IMR-90 (cell line): ENCODE results near the gene CD320.

ENCODE experiments used
- CTCF ChIP-seq: conservative IDR thresholded peaks from 2 replicates; pipeline ENCODE4 v1.5.1; 2012; ENCODE audit warnings: mild to moderate bottlenecking, low read depth, low read length, improper control_type of control experiment
- MAFK ChIP-seq: IDR thresholded peaks from 2 replicates; pipeline ENCODE4 v1.6.1; 2012; ENCODE audit warnings: low read depth, low read length, improper control_type of control experiment
- MAZ ChIP-seq: IDR thresholded peaks from 2 replicates; pipeline ENCODE4 v1.6.1; 2012; ENCODE audit warnings: low read depth, mild to moderate bottlenecking, low read length, improper control_type of control experiment, moderate library complexity, borderline replicate concordance
- POLR2A ChIP-seq: IDR thresholded peaks from 2 replicates; pipeline ENCODE4 v1.6.1; 2012; ENCODE audit warnings: mild to moderate bottlenecking, low read depth, low read length
- RAD21 ChIP-seq: IDR thresholded peaks from 2 replicates; pipeline ENCODE4 v1.6.1; 2012; ENCODE audit warnings: low read length, improper control_type of control experiment
- RFX5 ChIP-seq: IDR thresholded peaks from 2 replicates; pipeline ENCODE4 v1.8.0; 2012; ENCODE audit warnings: low read depth, mild to moderate bottlenecking, low read length, moderate library complexity
- TF ChIP-seq, protein P1 (sequence below): fragments of 150-350 bp; IDR thresholded peaks from 2 replicates; pipeline ENCODE4 v1.6.1; 2016; ENCODE audit warnings: low read depth, mild to moderate bottlenecking, low read length, moderate library complexity, borderline replicate concordance

DNA sequence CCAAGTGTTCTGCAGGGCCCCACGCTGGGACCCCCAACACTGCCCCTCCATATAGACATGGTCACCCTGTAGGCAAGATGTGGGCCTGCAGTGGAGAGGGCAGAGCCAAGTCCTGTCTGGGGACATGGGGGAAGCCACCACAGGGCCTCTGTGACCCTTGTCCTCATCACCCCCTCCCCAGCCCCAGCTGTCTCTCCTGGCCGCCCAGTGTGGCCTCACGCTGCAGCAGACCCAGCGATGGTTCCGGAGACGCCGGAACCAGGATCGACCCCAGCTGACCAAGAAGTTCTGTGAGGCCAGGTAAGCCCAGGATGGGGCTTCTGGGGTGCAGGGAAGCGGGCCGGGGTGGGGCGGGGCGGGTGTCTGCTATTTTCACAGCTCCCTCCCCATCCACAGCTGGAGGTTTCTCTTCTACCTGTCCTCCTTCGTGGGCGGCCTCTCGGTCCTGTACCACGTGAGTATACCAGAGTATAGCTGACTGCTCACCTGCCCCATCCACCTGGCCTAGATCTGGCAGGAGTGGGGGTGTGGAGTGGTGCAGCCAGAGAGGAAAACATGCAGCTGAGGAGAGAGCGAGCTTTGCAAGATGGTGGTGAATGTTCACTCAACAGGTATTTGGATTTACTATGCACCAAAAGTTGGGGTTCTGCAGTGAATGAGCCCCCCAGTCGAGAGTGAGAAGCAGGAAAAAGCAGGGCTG, 52.6 kb downstream of the CD320 start:
- no peak for TF ChIP-seq POLR2A
- no peak for TF ChIP-seq RFX5
- TF ChIP-seq, protein P1, sequence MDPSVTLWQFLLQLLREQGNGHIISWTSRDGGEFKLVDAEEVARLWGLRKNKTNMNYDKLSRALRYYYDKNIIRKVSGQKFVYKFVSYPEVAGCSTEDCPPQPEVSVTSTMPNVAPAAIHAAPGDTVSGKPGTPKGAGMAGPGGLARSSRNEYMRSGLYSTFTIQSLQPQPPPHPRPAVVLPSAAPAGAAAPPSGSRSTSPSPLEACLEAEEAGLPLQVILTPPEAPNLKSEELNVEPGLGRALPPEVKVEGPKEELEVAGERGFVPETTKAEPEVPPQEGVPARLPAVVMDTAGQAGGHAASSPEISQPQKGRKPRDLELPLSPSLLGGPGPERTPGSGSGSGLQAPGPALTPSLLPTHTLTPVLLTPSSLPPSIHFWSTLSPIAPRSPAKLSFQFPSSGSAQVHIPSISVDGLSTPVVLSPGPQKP, result no peak
- no peak for TF ChIP-seq MAZ
- no peak for TF ChIP-seq MAFK
- TF ChIP-seq CTCF, result no peak
- no peak for TF ChIP-seq RAD21
